HG03103 (cell line): ENCODE measurements around the gene PITPNM1.

Source experiments
- ATAC-seq: cut with Tn5 transposase; IDR thresholded peaks from one replicate; pipeline ENCODE4 v1.9.1; 2021; ENCODE audit warnings: low read depth; ENCODE audit not compliant: unreplicated experiment

PITPNM1 gene

DNA sequence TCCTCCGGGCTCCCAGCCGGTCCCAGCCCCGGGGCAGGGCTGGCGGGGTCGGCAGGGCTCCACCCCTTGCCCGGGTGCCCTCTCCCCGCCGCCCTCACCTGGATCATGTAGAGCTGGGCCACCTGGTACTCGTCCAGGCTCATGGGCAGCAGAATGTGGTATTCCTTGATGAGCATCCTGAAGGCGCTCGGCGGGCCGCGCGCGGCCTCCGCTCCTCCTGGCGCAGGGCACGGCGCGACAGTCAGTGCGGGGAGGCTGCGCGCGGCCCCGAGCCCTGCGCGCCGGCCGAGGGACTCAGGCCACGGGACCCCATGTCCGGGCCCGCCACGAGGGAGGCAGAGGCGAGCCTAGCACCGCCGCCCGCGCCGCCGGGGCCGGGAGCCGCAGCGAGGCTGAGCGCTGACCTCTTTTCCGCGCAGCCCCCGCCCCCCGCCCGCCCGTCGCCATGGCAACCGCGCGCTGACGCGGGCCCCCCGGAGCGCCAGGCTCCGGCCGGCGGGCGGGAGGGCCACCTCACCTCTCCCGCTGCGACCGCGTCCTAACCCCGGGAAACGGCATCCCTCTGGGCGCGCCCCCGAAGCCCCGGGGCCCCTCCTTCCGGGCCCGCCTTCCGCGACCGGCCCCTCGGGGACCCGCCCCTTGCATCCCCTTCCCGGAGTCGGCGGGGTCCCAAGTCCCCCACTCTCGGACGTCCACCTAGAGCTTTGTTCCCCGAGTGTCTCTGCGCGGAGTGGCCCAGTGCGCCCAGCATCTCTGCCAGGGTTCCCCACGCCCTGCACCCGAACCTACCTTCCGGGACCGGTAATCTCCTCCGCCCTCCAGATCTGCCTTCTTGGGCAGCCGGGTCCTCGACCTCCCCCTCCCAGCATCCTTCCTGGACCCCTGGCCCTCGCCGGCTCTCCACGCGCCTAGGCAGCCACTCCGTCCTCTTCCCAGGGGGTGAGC is 886 bp downstream of the PITPNM1 start:
- ATAC-seq = no peak

DNA sequence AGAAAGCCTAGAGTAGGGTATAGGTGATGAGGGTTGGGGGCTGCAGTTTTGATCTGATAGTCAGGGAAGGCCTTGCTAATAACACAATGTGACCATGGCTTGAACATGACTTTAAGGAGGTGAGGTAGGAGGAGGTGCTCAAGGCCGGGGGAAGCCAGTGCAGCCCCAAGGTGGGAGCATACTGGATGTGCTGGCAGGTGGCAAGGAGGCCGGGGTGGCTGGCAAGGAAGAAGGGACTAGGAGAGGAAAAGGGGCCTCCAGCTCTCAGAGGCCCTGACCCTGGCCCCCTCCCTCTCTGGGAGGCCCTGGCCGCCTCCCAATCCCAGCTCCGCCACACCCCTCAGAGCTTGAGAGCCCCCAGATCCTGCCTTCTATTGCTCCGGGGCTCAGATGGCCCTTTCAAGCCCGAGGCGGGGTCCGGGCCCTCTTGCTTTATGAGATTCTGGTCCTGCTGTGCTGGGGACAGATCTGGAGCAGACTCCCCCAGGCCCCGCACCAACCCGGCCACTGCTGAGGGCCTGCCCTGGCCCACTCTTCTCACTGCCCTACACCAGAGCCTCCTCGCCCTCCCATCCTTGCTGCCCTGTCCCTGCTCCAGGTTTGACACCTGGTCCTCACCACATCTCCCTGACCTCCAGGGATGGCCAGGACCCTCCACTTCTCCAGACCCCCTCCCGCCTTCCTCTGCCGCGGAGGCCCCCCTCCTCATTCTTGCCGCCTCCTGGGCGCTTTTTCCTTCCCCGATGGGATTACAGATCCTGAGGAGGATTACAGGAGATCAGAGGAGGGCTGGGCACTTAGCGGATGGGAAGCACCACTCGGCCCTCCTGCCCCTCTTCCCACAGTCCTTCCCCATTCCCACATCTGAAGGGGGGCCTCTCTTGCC is 1.8 kb downstream of the PITPNM1 start:
- no peak for ATAC-seq

DNA sequence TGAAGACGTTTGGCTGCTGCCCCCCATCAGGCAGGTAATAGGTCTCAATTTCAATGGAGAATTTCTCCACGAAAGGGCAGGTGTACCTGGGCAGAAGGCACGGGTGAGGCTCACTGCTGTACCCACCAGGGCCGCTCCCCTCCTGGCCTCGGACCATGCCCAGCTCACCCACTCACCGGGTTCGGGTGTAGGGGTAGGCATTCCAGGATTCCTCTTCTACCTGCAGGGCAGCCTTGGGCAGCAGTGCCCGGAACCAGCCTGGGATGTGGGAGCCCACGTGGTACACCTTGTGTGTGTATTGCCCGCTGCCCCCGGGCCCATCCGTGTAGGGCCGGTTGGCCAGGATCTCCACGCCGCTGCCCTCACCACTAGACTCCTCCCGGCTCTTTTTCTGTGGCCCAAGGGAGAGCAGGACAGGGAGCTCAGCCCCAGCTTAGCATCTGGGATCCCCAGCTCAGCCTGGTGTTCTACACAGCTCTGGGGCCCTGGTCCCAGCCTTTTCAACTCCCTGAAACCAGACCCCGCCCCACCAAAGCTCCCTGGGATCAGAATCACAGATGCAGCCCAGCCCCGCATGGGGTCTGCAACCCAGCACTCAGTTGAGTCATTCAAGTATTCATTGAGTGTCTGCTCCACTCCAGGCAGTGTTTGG is 2.7 kb downstream of the PITPNM1 start:
- ATAC-seq = no peak

DNA sequence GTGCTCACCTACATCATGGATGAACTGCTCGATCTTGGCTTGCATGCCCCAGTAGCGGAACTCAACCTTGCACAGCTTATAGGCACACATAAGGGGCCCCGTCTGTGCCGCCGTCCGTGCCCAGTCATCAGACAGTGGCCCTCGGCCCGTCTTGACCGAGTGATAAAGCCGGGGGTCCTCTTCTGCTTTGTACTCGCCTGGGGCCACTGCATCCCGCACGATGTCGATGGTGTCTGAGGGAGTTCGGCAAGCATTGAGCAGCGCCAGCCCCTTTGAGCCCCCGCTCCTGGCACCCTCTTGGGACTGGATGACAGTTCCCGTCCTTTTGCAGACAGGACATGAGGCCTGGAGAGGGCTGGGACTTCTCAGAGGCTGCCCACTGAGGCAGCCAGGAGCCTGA is 3.3 kb downstream of the PITPNM1 start:
- no peak for ATAC-seq

DNA sequence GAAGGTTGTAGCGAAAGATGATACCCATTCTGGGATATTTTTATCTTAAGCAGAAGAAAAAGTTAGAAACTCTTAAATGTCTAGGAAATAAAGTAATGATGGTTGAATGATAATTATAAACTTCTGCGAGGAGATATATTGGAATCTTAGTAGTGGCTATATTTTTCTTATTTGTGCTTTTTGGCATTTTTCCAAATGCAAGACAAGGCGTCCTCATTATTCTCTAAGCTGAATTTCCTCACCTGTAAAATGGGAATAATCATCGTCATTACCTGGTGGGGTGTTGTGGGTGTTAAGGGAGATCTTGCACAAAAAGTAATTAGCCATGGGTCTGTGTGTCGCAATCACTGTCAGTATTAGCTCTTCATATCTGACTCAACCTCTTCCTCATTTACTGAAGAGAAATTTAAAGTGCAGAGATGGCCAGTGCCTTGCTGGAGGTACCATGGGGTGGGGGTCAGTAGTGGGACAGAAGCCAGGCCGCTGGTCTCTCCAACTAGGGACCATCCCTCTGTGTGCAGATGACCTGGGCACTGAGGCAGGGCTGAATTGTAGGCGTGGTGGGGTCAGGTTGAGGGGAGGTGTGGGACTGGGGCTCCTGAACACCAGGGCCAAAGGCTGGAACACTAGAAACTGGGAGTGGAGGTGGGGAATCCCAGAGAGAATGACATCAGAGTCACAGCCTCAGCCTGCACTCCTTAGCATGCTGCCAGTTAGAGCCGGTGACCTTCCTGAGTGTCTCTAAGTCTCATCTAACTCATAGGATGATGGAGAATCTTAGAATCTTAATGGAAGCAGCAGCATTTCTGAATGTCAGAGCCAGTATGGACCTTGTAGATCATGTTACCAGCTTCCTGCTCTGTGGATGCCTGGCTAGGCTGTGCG is 4.1 kb downstream of the PITPNM1 start:
- ATAC-seq = no peak

DNA sequence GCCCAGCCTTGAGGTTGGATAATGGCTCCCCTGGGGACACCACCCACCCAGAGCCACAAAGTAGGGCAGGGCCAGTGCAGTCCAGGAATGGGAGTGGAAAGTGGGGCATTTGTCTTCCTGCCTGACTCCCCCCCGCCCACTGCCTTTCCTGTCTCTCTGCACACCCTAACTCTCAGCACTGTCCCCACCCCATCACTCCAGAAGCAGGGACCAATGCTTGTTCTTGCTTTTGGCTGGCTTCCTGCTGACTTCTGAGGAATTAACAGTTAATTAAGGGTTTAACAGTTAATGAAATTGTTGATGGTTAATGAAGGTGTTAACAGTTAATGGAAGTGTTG is 4.7 kb downstream of the PITPNM1 start:
- no peak for ATAC-seq

DNA sequence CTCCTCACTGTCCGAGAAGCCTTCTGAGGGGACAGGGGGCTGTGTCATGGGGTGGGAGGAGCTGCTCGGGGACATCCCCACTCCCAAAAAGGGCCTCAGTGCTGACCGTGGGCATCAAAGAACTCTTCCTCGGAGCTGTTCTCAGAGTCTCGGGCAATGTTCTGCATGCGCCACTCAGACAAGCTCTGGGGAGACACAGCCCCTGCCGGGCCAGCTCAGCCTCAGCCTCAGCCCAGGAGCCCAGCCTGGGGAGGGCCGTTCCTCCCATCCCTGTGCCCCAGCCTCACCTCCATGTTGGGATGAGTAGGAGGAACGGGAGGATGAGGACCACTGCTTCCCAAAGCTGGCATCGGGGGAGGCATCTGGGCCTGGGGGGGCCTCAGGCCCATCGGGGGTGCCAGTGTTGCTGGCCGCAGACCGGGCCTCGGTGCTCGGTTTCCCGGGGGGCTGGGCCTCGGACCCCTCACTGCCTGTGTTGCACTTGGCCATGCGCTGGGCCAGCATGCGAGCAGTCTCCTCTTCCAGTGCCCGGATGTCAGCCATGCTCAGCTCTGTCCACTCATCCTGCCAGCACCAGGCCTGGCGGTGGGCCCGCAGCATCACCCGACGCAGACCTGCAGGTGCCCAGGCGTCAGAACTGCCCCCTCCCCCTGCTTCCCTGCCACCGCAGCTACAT is 5.2 kb downstream of the PITPNM1 start:
- no peak for ATAC-seq

DNA sequence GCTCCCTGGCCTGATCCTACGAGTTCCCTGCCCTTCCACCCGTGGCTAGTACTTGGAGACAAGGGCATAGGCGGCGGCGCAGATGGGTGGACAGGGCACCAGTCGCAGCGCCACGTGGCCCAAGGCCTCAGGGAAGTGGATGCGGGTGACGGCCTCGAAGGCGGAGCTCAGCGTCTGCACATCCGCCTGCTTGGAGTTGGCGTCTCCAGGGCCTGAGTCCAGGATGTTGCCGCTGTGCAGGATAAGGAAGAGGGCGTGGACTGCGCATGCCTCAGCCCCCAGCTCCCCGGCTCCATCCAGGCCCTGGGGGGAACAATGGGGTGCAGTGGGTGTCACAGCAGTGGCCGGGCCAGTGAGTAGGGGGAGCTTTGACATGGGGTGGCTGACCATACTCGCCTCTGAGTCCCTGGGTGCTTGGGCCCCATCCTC is 6.6 kb downstream of the PITPNM1 start:
- no peak for ATAC-seq

DNA sequence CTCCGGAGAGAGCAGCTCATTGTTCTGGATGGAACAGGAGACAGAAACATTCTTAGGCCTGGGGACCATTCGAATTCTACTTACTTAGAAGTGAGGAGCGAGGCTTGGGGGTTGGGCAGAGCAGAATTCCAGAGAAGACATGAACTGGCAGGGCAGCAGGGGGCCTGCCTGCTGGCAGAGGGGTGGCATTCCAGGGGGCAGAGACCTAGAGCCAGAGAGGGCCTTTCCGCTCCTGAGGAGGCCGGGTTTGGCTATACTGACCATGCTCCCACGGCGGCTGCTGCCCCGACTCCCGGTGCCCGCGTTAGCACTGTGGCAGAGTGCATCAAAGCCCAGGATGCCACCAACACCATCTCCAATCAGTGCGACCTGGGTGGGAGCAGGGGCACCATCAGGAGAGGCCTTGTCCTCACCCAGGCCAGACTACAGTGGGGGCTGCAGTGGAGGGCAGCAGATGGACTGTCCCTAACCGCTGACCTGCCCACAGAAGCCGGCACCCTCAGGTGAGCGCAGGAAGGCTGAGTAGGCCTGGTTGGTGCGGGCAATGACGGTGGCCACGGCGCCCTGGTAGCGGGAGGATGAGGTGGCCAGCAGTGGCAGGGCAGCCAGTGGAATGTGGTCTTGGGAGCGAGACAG is 7.4 kb downstream of the PITPNM1 start:
- ATAC-seq = no peak

DNA sequence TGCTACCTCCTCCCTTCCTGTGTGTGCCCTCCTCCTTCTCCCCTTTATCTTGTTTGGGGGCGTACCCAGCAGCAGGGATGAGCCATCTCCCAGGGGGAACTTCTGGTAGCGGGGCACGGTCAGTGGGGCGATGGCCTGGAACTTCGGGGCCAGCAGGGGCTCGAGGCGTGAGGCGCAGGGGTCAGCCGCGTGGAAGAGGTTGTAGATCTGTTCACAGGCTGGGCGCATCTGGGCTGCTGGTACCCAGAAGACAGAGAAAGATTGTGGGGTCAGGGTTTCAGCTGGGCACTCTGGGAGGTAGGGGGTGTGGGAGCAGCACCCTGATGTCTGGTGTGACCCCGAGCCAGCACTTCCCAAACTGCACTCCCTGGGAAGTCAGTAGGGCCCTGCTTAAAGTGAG is 9.1 kb downstream of the PITPNM1 start:
- ATAC-seq = no peak

DNA sequence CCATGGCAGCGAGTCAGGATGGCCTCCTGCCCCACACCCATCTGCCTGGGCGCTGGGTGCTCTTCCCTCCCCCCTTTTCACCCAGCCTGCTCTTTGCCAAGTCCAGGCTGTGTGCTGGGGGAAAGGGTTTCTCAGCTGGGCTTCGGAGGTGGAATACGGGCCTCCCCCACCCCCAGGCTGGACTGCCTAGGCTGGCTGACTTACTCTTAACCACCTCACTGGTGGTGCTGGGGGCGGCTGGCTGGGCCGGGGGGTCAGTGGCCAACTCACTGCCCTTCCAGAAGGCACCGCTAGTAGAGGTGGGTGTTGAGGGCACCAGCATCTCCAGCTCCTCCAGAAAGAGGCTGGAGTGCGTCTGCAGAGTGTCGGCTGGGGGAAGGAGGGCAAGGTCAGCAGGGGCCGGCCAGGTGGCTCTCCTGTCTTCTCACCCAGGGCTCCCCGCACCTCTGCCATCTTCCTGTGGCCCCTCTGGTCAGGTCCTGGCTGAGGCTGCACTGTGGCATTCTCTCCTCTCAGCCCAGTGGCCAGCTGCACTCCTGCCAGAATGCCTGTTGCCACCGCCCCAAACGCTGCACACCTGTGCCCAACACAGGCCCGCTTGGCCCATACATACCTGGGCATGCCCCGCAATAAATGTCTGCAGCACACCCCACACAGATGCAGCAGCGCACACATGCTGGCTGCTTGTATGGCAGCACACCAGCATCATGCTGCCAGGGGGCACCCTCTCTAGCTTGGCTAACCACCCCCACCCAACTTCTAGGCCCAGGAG is 9.7 kb downstream of the PITPNM1 start:
- no peak for ATAC-seq

DNA sequence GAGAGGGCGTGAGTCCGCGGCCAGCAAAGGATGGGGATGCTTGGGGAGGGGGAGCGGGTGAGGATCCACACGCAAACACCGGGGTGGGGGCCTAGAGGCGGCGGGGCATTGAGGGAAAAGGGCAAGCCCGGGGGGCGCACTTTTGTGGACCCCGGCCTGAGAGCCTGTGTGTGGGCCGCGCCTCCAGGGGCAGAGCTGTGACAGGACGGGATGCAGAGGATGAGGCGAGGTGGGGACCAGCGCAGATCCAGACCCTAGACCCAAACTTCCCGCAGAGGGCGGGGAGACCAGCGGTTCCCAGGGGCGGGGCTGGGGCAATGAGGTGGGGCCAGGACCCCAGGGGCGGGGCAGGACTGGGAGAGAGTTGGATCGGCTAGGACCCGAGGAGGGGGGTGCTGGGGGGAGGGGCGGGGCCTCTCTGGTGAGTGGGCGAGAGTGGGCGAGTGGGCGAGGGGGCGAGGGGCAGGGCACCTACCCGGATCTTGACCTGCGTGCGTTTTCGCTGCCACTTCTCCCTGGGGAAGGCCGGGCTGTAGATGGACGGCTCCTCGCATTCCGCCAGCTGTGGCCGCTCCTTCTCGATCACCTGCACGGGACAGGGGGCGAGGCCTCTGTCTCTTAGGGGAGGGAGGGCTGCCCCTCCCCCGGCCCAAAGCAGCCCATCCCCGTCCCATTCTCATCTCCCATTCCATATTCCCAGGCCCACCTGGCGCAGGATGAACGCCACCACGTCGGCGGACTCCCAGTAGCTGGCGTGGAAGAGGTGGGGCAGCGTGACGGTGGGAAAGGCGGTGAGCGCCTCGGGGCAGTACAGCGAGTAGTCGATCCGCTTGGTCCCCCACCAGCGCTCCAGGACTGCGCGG is 10.6 kb downstream of the PITPNM1 start:
- no peak for ATAC-seq

DNA sequence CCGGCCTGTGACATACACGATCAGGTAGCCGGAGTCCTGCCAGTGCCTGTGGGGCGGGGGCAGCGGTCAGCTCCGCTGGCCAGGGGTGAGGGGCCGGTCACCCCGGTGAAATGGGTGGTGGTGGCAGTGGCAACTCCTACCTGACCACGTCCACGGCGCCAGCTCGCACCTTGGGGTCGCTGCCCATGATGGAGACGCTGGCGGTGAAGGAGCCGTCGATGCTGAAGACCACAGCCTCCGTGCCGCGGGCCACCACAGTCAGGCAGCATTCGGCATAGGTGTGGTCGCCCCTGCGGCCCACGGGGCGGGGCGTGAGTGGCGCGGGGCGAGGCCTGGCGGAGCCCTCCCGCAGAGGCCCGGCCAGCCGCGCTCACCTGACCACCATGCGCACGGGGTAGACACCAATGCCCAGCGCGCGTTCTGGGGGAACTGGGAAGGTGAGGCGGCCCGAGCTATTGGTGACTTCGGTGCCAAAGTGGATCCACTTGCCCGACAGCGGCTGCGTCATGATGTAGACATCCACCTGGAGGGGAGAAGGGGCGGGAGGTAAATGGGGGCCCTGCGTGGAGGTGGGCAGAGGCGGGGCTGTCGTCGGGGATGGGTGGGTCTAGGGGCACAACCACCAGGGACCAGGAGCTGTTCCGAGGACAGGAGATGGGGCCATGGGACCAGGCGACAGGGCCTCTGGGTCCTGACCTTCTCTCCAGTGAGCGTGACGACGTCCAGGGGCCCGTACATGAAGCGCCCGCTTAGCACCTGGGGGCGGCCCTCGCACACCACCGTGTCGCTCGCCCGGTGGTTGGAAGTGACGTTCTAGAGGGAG is 11.4 kb downstream of the PITPNM1 start:
- no peak for ATAC-seq

DNA sequence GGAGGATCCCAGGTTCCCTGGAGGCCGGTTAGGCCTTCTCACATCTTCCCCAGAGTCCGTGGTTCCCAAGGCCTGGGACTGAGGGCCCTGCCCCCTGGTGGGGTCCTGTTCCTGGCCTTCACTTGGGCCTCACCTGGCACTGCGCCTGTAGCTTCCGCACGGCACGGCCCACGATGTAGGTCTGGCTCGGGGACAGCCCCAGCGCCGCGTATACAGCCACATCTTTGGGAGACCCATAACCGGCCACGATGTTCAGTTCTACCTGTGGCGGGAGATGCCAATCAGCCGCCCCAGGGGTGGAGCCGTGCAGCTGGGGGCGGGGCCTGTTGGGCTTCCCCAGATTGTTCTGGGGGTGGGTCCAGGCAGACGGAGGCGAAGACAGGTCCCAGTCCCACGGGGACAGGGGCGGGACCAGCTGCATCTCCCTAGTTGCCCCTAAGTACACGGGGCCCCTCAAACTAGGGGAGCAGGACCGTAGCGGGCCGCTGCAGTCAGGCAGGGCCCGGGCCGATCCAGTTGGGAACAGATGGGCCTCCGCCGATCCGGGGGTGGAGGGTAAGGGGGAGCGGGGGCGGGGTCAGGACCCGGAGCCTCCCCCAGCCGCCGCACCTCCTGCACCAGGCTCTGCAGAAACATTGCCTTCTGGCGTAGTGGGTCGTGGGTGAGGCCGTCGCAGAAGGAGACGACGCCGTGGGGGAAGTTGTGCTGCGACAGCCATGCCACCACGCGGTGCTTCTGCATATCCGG is 12.2 kb downstream of the PITPNM1 start:
- no peak for ATAC-seq

DNA sequence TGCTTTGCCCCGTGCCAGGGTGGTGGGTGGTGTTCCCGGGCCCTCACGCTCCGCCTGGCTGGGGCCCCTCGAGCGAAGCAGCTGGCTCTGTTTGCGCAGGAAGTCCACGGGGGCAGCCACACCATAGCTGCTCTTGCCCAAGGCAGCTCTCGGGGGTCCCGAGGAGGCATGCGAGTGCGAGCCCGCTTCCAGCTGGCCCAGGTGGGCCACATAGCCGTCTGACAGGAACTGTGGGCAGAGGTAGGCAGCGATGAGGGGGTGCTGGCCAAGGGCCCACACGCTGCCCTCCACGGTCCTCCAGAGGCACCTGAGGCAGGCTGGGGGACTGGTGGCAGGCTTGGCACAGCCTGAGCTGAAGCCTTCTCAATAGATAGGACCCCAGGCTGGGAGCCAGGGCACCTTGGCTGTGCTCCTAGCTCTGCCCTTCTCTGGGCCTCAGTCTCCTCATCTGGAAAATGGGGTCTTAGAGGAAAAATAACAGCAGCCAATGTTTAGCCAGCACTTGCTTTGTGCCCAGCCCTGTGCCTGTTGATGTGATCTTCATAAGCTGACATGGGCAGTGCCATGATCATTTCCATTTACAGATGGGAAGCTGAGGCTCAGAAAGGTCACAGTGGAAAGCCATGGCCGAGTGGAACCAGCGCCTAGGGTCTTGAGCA is 13.0 kb downstream of the PITPNM1 start:
- no peak for ATAC-seq
